Stimulated activated CD4-positive, alpha-beta T cell treated with anti-CD3 and anti-CD28 coated beads, TNF-alpha, amount 100 ng/mL, for 24 hours (primary cell): Measurements from ENCODE around the gene ENSA.
A peak's percentile ranks its signal among the peaks of the same experiment; 100 is the strongest.
"Not testable (repeated sequence)": the region's sequence is repeated elsewhere in the genome, so short reads cannot be mapped to it uniquely, and the experiment has no call there.

Experiments used
- DNase-seq, 3 experiments: peaks; one replicate each; pipeline ENCODE4 v3.0.0-alpha.2; 2020; ENCODE audit warnings: low read depth in 3 of 3

The ENSA gene, protein sequence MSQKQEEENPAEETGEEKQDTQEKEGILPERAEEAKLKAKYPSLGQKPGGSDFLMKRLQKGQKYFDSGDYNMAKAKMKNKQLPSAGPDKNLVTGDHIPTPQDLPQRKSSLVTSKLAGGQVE

DNA sequence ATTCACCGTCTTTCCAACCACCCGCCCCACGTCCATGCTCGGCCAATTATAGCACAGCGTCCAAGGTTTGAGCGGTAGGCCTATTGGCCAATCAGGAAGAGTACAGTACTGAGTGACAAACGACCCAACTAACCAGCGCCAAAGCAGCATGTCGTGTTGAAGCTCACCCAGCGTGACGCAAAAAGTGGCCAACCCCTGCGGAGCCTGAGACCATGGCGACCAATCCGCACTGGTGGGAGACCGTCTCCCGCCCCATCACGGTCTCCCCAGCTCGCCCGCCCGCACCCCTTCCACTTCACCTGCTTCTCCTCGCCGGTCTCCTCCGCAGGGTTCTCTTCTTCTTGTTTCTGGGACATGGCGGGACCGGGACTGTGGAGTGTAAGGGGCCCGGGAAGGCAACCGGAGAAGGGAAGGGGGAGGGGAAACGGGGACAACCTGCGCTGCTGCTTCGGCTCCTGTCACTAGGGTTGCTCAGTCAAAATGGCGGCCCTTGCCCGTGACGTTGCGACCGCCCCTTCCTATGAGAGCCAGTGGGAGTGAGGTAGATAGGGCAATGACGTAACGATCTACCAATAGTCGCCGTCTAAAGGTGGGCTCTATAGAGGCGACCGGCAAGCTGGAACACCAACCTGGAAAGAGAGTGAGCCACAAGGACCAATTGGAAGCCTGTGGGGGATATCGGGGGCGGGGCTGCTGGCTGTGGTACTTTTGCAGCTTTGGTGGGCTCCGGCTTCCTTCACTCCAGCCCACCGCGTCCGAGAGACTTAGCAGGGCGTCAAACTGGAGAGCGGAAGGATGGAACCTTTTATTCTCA is at the start of gene ENSA:
Gene ENSA, minus strand, starts transcription at position 498 of the 814 bp plus-strand sequence. Its CDS starts 142 bp downstream, at position 356.
- DNase-seq = peak; percentile 85 to 95 (median 92)

GRCh38 chr1:150678988-150679387 is 49.6 kb upstream of the ENSA start:
- no peak for DNase-seq

- DNase-seq = no peak
These were observed 45.5 kb upstream of the ENSA start for GRCh38 chr1:150674881-150675280.

- DNase-seq = no peak
These were observed 33.9 kb upstream of the ENSA start for GRCh38 chr1:150663321-150663720.

- DNase-seq = no peak
These were observed 33.4 kb upstream of the ENSA start for GRCh38 chr1:150662811-150663210.

GRCh38 chr1:150661156-150661555 is 31.7 kb upstream of the ENSA start:
- no peak for DNase-seq

DNA sequence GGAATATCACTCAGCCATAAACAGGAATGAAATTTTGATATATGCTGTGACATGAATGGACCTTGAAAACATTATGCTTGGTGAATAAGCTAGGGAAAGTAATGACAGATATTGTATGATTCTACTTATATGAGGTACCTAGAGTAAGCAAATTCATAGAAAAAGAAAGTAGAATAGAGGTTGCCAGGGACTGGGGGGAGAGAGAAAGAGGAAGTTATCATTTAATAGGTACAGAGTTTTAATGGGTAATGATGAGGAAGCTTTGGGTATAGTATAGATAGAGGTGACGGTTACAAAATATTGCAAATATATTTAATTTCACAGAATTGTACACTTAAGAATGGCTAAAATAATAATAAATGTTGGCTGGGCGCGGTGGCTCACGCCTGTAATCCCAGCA is 31.2 kb upstream of the ENSA start:
- DNase-seq = no peak

DNA sequence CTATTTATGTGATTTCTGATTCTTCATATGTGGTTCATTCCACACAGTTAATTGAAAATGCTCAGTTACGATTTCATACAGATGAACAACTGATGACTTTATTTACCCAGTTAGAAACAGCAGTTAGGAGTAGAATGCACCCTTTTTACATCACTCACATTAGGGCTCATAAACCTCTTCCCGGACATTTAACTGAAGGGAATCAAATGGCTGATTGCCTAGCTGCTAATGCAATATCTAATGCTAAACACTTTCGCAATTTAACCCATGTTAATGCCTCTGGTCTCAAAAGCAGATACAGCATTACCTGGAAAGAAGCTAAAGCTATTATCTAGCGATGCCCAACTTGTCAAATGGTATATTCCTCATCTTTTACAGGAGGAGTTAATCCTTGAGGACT is 27.7 kb upstream of the ENSA start:
- DNase-seq = not testable (repeated sequence)

DNA sequence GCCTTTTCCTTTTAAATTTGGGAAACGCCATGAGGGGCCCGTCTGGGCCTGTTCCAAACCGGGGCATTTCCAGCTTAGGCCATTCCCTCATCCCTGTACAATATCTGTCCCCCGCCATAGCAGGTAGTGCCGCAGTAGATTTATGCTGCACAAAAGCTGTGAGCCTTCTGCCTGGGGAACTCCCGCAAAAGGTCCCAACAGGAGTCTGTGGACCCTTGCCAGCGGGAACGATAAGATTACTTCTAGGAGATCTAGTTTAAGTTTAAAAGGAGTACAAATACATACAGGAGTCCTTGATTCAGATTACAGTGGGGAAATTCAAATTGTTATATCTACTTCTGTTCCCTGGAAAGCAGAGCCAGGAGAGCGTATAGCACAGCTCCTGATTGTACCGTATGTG is 25.2 kb upstream of the ENSA start:
- DNase-seq = not testable (repeated sequence)

DNA sequence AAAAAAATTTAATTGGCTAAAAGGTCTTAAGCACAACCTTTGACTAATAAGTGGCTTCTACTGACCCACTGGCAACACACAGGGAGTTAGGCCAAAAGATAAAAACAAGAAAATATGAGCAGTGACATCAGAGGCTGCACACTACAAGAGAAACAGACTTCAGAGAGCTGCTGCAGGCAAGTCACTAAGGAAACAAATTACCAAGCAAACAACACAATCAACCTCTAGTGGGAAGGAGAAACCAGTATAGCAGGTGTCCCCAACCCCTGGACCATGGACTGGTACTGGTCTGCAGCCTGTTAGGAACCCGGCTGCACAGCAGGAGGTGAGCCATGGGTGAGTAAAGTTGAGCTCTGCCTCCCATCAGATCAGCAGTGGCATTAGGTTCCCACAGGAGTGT is 20.8 kb upstream of the ENSA start:
- no peak for DNase-seq

DNA sequence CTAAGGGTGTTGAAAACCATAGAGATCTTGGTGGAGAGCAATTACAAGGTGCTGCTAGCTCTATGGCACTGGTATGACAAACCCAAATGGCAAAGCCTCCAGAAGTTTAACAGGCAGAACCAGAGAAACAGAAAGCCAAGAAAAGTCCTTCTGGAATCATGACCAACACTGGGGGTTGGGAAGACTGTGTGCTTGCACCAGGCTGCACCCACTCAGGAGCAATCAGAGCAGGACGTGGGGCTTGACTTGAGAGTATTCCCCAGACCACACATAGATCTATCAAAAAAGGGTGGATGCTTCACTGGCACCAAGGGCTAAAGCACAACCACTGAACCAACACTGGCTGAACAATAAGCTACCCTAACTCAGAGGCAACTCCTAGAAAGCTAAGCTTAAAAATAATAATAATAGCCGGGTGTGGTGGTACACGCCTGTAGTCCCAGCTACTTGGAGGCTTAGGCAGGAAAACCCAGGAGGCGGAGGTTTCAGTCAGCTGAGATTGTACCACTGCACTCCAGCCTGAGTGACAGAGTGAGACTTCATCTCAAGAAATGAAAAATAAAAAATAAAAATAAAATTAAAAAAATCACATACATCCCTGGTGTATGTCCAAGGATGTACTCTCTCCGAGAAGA is 20.1 kb upstream of the ENSA start:
- DNase-seq = no peak

GRCh38 chr1:150642296-150642695 is 12.9 kb upstream of the ENSA start:
- no peak for DNase-seq

DNA sequence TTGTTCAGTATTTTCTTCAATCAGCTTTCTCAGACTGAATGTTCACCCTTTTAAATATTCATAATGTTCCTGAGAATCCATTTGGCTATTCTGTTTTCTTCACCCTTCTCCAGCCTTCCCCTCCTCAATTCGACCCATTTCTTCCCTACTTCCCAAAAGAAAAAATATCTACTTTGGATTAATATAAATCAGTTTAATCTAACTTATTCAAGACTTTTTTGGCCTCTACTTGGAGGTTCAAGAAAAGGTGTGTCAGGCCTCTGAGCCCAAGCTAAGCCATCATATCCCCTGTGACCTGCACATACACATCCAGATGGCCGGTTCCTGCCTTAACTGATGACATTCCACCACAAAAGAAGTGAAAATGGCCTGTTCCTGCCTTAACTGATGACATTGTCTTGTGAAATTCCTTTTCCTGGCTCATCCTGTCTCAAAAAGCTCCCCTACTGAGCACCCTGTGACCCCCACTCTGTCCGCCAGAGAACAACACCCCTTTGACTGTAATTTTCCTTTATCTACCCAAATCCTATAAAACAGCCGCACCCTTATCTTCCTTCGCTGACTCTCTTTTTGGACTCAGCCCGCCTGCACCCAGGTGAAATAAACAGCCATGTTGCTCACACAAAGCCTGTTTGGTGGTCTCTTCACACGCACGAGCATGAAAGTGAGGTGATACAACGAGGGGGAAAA is 11.9 kb upstream of the ENSA start:
- DNase-seq = not testable (repeated sequence)

GRCh38 chr1:150638430-150638829 is 9.0 kb upstream of the ENSA start:
- DNase-seq = not testable (repeated sequence)

- DNase-seq = not testable (repeated sequence)
These were observed 5.6 kb upstream of the ENSA start for GRCh38 chr1:150634839-150635622.

GRCh38 chr1:150628766-150629114 is 672 bp downstream of the ENSA start:
- DNase-seq = no peak

DNA sequence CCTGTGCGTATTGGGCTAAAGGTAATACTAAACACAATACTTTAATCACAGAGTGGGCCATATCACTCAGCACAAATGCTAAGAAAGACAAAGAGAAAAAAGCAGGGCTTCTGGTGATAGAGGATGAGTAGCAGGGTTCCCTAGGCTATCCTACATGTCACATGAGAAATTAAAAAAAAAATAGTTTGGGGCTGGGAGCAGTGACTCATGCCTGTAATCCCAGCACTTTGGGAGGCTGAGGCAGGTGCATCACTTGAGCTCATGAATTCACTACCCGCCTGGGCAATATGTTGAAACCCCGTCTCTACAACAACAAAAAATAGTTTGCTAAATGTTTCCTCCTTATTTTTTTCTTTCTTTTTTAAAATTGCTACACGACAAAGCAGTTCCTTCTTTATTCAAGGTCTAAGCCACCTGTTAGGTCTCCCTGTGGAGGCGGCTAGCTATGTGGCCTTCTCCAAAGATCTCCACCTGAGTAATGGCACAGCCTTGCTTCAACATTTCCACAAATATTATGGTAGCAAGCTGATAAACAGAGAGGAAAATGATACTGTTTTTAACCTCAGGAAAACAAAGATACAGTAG is 1.5 kb downstream of the ENSA start:
- DNase-seq = no peak

DNA sequence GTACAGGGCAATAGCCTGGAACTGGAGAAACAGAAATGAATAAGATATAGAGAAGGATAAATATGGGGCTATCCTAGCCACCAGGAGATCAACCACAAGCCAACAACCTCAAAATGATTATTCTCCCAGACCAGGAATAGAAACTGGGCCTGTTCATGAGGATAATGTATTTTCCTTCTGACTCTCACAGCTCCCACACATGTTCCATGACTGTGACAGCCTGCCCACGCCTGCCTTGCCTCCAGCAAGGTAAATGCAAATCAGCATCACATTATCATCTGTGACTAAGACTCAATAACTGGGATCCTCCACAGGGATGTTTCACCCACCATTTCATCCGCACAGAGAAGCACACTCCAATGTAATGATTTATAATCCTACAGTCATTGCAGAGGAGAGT is 3.3 kb downstream of the ENSA start:
- DNase-seq = peak in 2 of 3 experiments; percentile 34 to 44

- DNase-seq = not testable (repeated sequence)
These were observed 4.9 kb downstream of the ENSA start for GRCh38 chr1:150624546-150624945.

GRCh38 chr1:150624134-150624533 is 5.3 kb downstream of the ENSA start:
- not testable (repeated sequence) for DNase-seq

DNA sequence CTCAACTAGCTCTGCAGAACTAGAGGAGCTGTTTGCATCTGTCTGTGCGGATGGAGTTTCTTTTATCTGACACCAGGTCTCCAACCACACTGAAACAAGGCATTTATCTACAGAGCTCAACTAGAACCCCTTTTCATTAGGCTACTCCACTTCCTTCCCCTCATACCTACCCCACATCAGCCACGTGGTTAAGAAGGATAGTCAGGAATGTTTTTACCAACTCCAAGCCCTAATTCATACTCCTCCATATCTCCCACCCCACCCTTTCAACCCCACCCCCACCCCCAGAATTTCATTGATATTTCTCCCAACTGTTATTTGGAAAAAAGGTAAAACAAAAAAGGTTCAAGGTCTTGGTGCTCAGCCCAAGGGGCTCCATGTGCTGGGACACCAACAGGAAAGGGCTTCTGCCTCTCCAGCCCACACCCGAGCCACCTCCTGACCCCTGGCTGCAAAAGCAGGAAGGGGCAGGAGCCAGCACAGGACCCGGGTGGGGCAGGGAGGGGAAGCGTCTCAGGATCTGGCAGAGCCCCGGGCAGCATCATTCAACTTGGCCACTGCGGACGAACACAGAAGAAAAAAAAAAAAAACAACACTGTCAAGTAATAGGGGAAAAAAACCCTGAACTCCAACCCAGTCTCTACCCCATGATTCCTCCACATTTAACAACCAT is 7.0 kb downstream of the ENSA start:
- DNase-seq = no peak
